HPDE6-E6E7 (cell line): ENCODE data around the gene BRME1.
"Not testable (repeated sequence)": the region's sequence is repeated elsewhere in the genome, so short reads cannot be mapped to it uniquely, and the experiment has no call there.

Experiments used
- DNase-seq: peaks from one replicate; pipeline ENCODE4 v3.0.0; 2011; ENCODE audit warnings: missing footprints; ENCODE audit errors: extremely low spot score

The BRME1 gene

GRCh38 chr19:13926715-13927114, 20.8 kb upstream of the BRME1 start:
- DNase-seq: no peak

- no peak for DNase-seq
Measured at GRCh38 chr19:13926010-13926409, 20.1 kb upstream of the BRME1 start.

GRCh38 chr19:13923194-13923987, 17.5 kb upstream of the BRME1 start:
- no peak for DNase-seq

GRCh38 chr19:13922118-13922517, 16.2 kb upstream of the BRME1 start:
- not testable (repeated sequence) for DNase-seq

- DNase-seq: no peak
Measured at GRCh38 chr19:13920940-13921747, 15.2 kb upstream of the BRME1 start.

GRCh38 chr19:13920524-13920923, 14.6 kb upstream of the BRME1 start:
- DNase-seq: no peak

GRCh38 chr19:13918726-13919411, 13.0 kb upstream of the BRME1 start:
- no peak for DNase-seq

GRCh38 chr19:13917888-13918406, 12.0 kb upstream of the BRME1 start:
- no peak for DNase-seq

- no peak for DNase-seq
Measured at GRCh38 chr19:13914777-13915176, 8.9 kb upstream of the BRME1 start.

GRCh38 chr19:13913352-13913751, 7.4 kb upstream of the BRME1 start:
- DNase-seq: no peak

GRCh38 chr19:13909430-13909829, 3.5 kb upstream of the BRME1 start:
- no peak for DNase-seq

- no peak for DNase-seq
Measured at GRCh38 chr19:13908674-13909073, 2.8 kb upstream of the BRME1 start.

- no peak for DNase-seq
Measured at GRCh38 chr19:13906910-13907309, 993 bp upstream of the BRME1 start.

- peak; percentile 66 for DNase-seq
Measured at GRCh38 chr19:13906521-13906904, 596 bp upstream of the BRME1 start.

GRCh38 chr19:13902993-13903555, 2.8 kb downstream of the BRME1 start:
- DNase-seq: no peak

GRCh38 chr19:13899912-13900584, 5.9 kb downstream of the BRME1 start:
- DNase-seq: no peak

GRCh38 chr19:13899393-13899792, 6.5 kb downstream of the BRME1 start:
- no peak for DNase-seq

- DNase-seq: no peak
Measured at GRCh38 chr19:13896227-13896626, 9.7 kb downstream of the BRME1 start.

GRCh38 chr19:13894552-13894951, 11.4 kb downstream of the BRME1 start:
- no peak for DNase-seq

- no peak for DNase-seq
Measured at GRCh38 chr19:13892870-13893269, 13.0 kb downstream of the BRME1 start.

- DNase-seq: no peak
Measured at GRCh38 chr19:13890136-13890535, 15.8 kb downstream of the BRME1 start.
